Activated T-cell treated with anti-CD3 and anti-CD28 coated beads, Interleukin-2, amount 50 U/mL, for 72 hours (primary cell): Measurements from ENCODE around the gene RPUSD3. TPM values are rescaled to one million over a fixed set of nuclear protein-coding genes. Genes with fewer than 3 reads are reported as not detected.

Experiments
- ATAC-seq, 2 donors: fragments of 150-1000 bp; cut with Tn5 transposase; replicated peaks in 1 of 2; 2 replicates each; pipeline ENCODE4 v1.10.0; 2021; ENCODE audit warnings: moderate library complexity in 2 of 2, mild to moderate bottlenecking in 1 of 2
- DNase-seq, 2 donors: peaks; one replicate each; pipeline ENCODE4 v3.0.0; 2021 to 2022; ENCODE audit warnings: mixed read lengths in 1 of 2
- H3K27ac Mint-ChIP-seq: one replicate; pipeline ENCODE4 v1.8.0; 2022; ENCODE audit warnings: mild to moderate bottlenecking, moderate library complexity, mixed read lengths
- H3K27me3 Mint-ChIP-seq: one replicate; pipeline ENCODE4 v1.8.0; 2022; ENCODE audit warnings: low read depth, mixed read lengths
- H3K36me3 Mint-ChIP-seq, 2 donors: one replicate each; pipeline ENCODE4 v1.8.0; 2022; ENCODE audit warnings: mixed read lengths in 2 of 2, mild to moderate bottlenecking in 1 of 2; ENCODE audit not compliant: insufficient read depth in 2 of 2
- H3K4me1 Mint-ChIP-seq: one replicate; pipeline ENCODE4 v1.8.0; 2022; ENCODE audit warnings: low read depth, mixed read lengths
- H3K4me3 Mint-ChIP-seq, 2 donors: one replicate each; pipeline ENCODE4 v1.8.0; 2022; ENCODE audit warnings: mild to moderate bottlenecking in 2 of 2, mixed read lengths in 2 of 2, moderate library complexity in 2 of 2
- H3K9me3 Mint-ChIP-seq, 2 donors: one replicate each; pipeline ENCODE4 v1.8.0; 2022; ENCODE audit warnings: mixed read lengths in 2 of 2
- total RNA-seq, 2 donors: library from RNA; stranded (reverse); gene quantifications; one replicate each; pipeline ENCODE4 v1.2.3, GENCODE V29; 2022

Gene RPUSD3, protein sequence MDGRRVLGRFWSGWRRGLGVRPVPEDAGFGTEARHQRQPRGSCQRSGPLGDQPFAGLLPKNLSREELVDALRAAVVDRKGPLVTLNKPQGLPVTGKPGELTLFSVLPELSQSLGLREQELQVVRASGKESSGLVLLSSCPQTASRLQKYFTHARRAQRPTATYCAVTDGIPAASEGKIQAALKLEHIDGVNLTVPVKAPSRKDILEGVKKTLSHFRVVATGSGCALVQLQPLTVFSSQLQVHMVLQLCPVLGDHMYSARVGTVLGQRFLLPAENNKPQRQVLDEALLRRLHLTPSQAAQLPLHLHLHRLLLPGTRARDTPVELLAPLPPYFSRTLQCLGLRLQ
- total RNA-seq, result 10 to 100 TPM; 40.1 to 53.7 TPM

DNA sequence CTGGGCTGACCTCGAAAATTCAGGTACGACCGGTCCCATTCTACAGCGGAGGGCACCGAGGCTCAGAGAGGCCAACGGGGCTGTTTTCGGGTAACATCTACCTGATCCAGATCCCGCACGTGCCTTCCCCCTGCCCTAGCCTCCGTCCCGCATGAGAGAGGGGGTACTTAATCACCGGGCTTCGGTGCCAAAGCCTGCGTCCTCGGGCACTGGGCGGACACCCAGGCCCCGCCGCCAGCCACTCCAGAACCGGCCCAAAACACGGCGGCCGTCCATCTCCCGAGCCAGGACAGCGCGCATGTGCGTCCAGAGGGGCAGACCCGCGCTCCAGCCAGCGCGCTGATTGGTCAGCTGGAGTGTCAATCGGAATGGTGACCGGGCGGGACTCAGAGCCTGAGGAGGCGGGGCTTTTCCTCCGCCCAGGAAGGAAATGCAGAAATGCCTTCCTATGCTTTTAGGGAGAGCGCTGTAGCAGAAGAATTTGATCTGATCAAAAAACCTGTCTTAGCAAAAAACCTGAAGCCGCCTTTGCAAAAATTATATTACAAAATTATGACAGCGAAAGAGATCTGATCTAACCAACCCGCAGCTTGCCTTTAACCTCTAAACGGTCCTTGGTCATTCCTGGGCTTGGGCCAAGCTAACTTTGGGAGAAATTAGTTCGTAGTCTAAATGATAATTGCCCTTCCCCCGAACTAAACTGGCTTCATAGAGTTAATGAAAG, at the start of gene RPUSD3:
TSS of gene RPUSD3 (minus strand) at position 294 of the 724 bp plus-strand sequence. CDS start at position 276, 18 bp downstream.
- Mint-ChIP-seq H3K9me3 (no peaks in the 10 kb centered on the region), H3K4me1 (peaks cover 38% of the 10 kb centered on the region), H3K4me3 (peak within 1 kb of the TSS; percentile 100), H3K36me3 (peaks cover 0 to 17% of the 10 kb centered on the region in 2 donors), H3K27me3 (no peaks in the 10 kb centered on the region), H3K27ac (peak within 1 kb of the TSS; percentile 97)
- ATAC-seq, result peak; percentile 99
- DNase-seq, result peak; percentile 97 to 98

DNA sequence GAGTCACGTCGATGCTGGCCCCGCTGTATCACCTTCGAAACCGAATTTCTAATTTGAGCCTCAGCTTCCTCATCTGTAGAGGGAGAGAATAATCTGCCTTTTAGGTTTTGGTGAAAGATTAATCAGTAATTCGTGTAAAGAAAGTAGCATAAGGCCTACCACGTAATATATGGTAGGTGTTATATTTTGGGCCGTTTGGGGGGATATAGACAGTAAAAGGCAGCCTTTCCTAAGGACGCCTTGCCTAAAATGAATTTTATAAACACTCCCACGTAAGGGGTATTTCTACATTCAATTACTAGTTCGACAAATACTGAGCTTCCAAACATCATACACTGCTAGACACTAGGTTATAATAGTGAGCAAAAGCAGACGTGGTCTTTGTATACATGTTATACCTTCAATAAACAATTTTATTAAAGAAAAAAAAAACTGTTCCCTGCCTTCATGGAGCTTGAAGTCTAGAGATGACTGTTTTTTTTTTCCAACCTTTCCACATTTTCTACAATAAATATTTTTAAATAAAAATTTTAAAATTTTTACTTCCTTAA, 47.3 kb upstream of the RPUSD3 start:
- H3K27ac Mint-ChIP-seq, result peak overlapping the region; percentile 97
- ATAC-seq, result no peak
- H3K9me3 Mint-ChIP-seq, result no peaks in the 10 kb centered on the region
- peaks cover 15 to 23% of the 10 kb centered on the region in 2 donors for H3K36me3 Mint-ChIP-seq
- peaks cover 50% of the 10 kb centered on the region for H3K4me1 Mint-ChIP-seq
- DNase-seq, result no peak
- H3K4me3 Mint-ChIP-seq, result peak overlapping the region; percentile 98
- no peaks in the 10 kb centered on the region for H3K27me3 Mint-ChIP-seq

DNA sequence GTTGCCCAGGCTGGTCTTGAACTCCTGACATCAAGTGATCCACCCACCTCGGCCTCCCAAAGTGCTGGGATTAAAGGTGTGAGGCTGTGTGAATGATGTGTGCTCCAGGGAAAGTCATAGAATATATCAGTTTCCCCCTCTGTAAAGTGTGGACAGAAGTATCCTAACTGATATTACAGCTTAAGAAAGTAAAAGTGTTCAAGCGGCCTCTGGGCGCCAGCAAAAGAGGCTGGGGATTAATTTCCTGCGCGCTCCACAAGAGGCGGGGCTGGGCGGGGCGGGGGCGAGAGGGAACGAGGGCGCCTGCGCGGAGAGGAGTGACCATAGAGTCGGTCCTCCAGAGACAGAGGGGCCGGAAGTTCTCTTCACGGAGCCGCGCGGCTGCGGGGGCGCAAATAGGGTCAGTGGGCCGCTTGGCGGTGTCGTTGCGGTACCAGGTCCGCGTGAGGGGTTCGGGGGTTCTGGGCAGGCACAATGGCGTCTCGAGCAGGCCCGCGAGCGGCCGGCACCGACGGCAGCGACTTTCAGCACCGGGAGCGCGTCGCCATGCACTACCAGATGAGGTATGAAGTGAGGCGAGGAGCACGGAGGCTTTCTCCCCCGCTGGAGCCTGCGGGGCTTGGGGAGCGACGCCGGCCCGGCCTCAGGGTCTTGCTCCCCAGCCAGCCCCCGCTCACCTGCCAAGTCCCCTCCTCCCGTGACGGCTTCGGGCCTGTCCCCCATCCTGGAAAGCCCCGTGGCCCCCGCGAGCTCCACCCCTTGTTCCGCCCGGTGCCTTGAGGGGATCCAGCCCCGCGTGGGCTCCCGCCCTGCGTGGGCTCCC, 46.7 kb upstream of the RPUSD3 start, which contains the start of gene JAGN1:
TSS of gene JAGN1 (plus strand) at position 362 of the 823 bp plus-strand sequence. CDS start at position 475, 113 bp downstream.
- Mint-ChIP-seq H3K27me3 (no peaks in the 10 kb centered on the region), H3K4me1 (peaks cover 46% of the 10 kb centered on the region), H3K27ac (peak within 1 kb of the TSS; percentile 97), H3K9me3 (no peaks in the 10 kb centered on the region), H3K36me3 (peaks cover 15 to 23% of the 10 kb centered on the region in 2 donors), H3K4me3 (peak within 1 kb of the TSS; percentile 98)
- DNase-seq, result peak; percentile 90 to 92
- ATAC-seq, result peak; percentile 87 to 90

DNA sequence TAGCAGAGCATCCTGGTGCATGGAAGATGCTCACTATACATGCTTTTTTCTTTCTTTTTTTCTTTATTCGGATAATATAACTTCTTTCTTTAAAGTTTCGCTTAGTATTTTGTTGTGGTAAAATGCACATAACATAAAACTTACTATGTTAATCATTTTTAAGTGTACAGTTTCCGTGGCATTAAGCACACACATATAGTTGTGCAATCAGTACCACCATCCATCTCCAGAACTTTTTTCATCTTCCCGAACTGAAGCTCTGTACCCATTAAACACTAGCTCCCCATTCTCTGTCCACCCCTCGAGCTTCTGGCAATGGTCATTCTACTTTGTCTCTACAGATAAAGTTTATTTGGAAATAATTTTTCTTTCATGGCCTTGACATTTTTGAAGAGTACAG, 45.6 kb upstream of the RPUSD3 start:
- ATAC-seq (no peak), DNase-seq (no peak)
- Mint-ChIP-seq H3K9me3 (no peaks in the 10 kb centered on the region), H3K4me1 (peaks cover 36% of the 10 kb centered on the region), H3K27me3 (no peaks in the 10 kb centered on the region), H3K4me3 (peak overlapping the region in 1 of 2 donors; percentile 98), H3K36me3 (peaks cover 12 to 16% of the 10 kb centered on the region in 2 donors), H3K27ac (peak overlapping the region; percentile 97)

DNA sequence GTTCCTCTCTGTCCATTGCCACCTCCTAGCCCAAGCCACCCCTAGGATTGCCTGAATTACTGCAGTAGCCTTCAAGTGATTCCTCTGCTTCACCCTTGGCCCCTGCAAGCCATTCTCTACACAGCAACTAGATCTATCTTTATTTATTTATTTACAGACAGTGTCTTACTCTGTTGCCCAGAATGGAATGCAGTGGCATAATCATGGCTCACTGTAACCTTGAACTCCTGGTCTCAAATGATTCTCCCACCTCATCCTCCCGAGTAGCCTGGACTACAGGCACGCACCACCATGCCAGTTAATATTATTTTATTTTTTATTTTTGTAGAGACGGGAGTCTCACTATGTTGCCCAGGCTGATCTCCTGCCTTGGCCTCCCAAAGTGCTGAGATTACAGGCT, 44.7 kb upstream of the RPUSD3 start:
- no peak for DNase-seq
- Mint-ChIP-seq H3K36me3 (peaks cover 12 to 16% of the 10 kb centered on the region in 2 donors), H3K9me3 (no peaks in the 10 kb centered on the region), H3K27ac (no peak overlapping the region), H3K27me3 (no peaks in the 10 kb centered on the region), H3K4me1 (peaks cover 27% of the 10 kb centered on the region), H3K4me3 (no peak overlapping the region)
- ATAC-seq, result no peak

DNA sequence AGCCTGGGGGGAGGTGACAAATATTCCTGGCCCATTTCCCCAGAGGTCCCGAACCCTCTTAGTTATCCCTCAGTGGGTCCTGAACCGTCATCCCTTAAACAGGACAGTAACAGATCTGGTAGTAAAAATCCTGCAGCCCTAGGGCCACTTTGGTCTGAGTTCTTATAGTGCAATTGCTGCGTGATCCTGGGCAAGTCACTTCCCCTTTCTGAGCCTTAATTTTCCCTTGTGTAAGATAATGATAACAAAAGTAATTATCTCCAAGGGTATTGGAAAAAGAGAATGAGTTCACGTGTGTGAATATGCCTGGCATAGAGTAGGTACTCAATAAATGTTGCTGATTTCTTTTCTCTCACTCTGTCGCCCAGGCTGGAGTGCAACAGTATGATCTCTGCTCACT, 43.7 kb upstream of the RPUSD3 start:
- Mint-ChIP-seq H3K4me1 (peaks cover 17% of the 10 kb centered on the region), H3K27me3 (no peaks in the 10 kb centered on the region), H3K36me3 (peaks cover 5 to 7% of the 10 kb centered on the region in 2 donors), H3K9me3 (no peaks in the 10 kb centered on the region), H3K4me3 (no peak overlapping the region), H3K27ac (no peak overlapping the region)
- ATAC-seq (no peak), DNase-seq (no peak)

DNA sequence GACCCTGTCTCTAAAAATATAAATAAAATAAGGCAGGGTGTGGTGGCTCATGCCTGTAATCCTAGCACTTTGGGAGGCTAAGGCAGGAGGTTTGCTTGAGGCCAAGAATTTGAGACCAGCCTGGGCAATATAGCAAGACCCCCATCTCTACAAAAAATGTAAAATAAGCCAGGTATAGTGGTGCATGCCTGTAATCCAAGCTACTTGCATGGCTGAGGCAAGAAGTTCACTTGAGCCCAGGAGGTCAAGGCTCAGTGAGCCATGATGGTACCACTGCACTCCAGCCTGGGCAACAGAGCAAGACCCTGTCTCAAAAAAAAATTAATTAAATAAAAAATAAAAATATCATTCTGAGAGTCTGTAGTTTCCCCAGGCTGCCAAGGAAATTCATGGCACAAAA, 42.5 kb upstream of the RPUSD3 start:
- ATAC-seq, result no peak
- no peaks in the 10 kb centered on the region for H3K36me3 Mint-ChIP-seq
- no peak overlapping the region for H3K27ac Mint-ChIP-seq

DNA sequence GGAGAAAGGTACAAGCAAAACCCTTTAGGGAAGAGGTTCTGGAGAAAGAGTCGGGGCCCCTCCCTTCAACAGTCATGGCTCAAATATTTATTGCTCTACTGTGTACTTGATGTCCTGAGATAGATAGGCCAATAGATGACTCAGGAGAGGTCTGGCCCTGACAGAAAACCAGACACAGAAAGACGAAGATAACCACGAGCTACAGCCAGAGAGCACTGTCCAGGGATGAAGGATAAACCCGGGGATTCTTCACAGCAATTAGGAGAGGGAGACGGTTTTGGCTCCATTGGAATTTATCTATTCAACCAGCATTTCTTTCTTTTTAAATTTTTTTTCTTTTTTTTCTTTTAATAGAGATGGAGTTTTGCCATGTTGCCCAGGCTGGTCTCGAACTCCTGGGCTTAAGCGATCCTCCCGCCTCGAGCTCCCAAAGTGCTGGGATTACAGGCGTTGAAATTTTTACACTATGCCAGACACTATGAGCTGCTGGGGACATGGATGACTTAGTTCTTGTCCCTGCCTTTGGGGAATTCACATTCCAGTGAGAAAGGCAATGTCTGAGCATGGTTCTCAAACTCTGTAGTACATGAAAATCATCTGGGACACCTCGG, 40.9 kb upstream of the RPUSD3 start:
- H3K36me3 Mint-ChIP-seq, result no peaks in the 10 kb centered on the region
- ATAC-seq (no peak), DNase-seq (no peak)
- no peak overlapping the region for H3K27ac Mint-ChIP-seq
- no peaks in the 10 kb centered on the region for H3K9me3 Mint-ChIP-seq
- no peaks in the 10 kb centered on the region for H3K27me3 Mint-ChIP-seq
- peaks cover 5% of the 10 kb centered on the region for H3K4me1 Mint-ChIP-seq
- no peak overlapping the region for H3K4me3 Mint-ChIP-seq

More for the DNA sequence above, 42.5 kb upstream of the RPUSD3 start:
- H3K27me3 Mint-ChIP-seq, result no peaks in the 10 kb centered on the region
- H3K4me3 Mint-ChIP-seq, result no peak overlapping the region
- no peaks in the 10 kb centered on the region for H3K9me3 Mint-ChIP-seq
- no peak for DNase-seq
- H3K4me1 Mint-ChIP-seq, result peaks cover 11% of the 10 kb centered on the region

DNA sequence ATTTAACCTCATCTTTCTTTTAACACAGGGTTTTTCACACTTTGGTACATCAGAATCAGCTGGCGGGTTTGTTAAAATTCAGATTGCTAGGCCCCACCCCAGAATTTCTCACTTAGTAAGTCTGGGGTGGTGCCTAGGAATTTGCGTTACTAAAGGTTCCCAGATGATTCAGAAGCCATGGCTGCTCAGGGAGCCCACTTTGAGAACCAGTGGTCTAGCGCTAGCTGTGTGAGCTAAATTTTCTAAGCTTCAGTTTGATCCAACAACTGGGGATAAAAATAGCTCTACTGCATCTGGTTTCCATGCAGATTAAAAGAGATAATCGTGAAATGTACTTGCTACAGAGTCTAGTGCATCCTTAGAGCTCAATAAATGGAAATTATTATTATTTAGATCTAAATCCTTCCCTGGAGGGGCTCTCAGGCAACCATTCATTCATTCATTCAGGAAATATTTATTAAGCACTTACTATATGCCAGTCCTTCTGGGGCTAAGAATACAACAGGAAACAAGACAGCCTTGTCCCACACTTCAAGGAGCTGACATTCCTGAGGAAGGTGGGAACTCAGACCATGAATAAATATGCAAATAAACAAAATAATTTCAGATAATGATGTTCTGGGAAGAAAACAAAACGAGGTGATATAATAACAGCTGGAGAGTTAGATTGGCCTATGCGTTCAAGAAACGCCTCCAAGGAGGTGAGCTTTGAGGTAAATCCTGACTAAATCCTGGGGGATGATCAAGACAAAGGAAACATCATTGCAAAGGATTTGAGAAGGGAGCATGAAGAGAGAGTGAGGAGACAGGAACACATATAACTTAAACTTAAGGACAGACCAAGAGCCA, 40.1 kb upstream of the RPUSD3 start:
- no peak for DNase-seq
- no peak overlapping the region for H3K4me3 Mint-ChIP-seq
- H3K27ac Mint-ChIP-seq, result no peak overlapping the region
- H3K9me3 Mint-ChIP-seq, result no peaks in the 10 kb centered on the region
- H3K36me3 Mint-ChIP-seq, result no peaks in the 10 kb centered on the region
- ATAC-seq, result no peak
- H3K4me1 Mint-ChIP-seq, result no peaks in the 10 kb centered on the region
- H3K27me3 Mint-ChIP-seq, result no peaks in the 10 kb centered on the region

DNA sequence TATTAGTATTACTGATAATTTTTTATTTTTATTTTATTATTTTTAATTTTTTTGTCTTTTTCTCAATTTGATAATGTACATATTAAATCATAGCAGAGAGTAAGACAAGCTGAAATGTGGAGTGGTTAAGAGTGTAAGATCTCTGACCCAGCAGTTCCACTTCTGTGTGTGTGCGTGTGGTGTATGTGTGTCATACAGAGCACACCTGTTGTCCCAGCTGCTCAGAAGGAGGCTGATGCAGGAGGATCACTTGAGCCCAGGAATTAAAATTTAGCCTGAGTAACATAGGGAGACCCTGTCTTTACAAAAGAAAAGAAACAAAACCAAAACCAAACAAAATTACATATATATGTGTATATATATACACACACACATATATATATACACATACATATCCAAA, 37.6 kb upstream of the RPUSD3 start:
- Mint-ChIP-seq H3K4me1 (no peaks in the 10 kb centered on the region), H3K27me3 (no peaks in the 10 kb centered on the region), H3K4me3 (no peak overlapping the region), H3K27ac (no peak overlapping the region), H3K9me3 (no peaks in the 10 kb centered on the region), H3K36me3 (no peaks in the 10 kb centered on the region)
- ATAC-seq (no peak), DNase-seq (no peak)

DNA sequence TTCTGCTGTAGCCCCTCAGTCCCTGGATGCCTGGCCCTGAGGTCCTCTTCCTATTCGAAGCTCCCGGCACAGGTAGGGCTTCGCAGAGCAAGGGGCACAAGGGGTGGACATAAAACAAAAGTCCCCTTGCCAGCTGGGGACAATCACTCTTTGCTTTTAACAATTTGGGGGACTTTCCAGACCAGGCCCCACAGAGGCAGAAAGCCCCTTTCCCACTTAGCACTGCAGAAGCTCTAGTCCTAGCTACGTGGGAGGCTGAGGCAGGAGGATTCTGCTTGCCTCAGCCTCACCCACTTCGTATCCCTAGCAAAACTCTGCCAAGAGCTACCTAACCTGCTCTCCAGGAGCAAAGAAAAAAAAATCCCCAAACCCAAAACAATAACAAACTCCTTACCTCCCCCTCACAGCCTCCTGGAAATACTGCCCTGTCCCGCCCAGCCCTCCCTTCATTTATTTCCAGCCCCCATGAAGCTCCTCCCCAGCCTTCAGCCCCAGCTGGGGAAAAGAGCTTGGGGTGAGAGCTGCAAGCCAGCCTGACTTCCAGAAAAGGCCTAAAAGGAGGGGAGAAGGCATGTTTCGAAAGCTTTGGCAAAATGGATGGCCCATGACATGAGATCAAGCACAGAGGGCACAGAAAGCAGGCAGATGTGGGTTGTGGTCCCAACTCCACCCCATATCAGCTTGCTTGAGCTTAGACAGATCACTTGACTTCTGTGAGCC, 36.2 kb upstream of the RPUSD3 start, which contains the start of gene CIDEC:
TSS of gene CIDEC (minus strand) at position 424 of the 720 bp plus-strand sequence. CDS start 1,767 bp downstream, outside the sequence.
- Mint-ChIP-seq H3K36me3 (no peaks in the 10 kb centered on the region), H3K27ac (no peak within 1 kb of the TSS), H3K4me1 (no peaks in the 10 kb centered on the region), H3K27me3 (no peaks in the 10 kb centered on the region), H3K9me3 (no peaks in the 10 kb centered on the region), H3K4me3 (no peak within 1 kb of the TSS)
- ATAC-seq (no peak), DNase-seq (no peak)
